HepG2 (cell line): Measurements from ENCODE around the gene SLAIN2. TPM values are rescaled to one million over a fixed set of nuclear protein-coding genes. Genes with fewer than 3 reads are reported as not detected.
A peak's percentile ranks its signal among the peaks of the same experiment; 100 is the strongest.

ENCODE experiments used
- ATAC-seq: fragments of 200-7000 bp; cut with Tn5 transposase; 3 replicates; pipeline ENCODE4 v1.9.1; 2020; ENCODE audit warnings: mild to moderate bottlenecking, moderate library complexity
- BruUV-seq: library from RNA; stranded (reverse); fragments of 400-500 nt; replicated peaks from 2 replicates; lab custom pipeline; 2021; lab: Mats Ljungman, UMichigan
- CTCF ChIA-PET: fragments of 300-600 bp; formaldehyde crosslinking; extraction: SDS; loops from one replicate; lab custom pipeline; 2021; ENCODE audit warnings: low total read pairs, inconsistent platforms, low intra/inter-chr PET ratio; lab: Yijun Ruan, JAX
- POLR2A ChIA-PET: fragments of 350-600 bp; sonication (Branson Sonifier 250); formaldehyde crosslinking; loops from one replicate; lab custom pipeline; 2020; ENCODE audit warnings: antibody characterized with exemption, inconsistent platforms; lab: Yijun Ruan, JAX
- DNase-seq: peaks from one replicate; pipeline ENCODE4 v3.0.0-alpha.2; 2015; ENCODE audit warnings: low spot score
- FAIRE-seq: peaks from 3 replicates; lab custom pipeline; 2011; peaks lifted over from hg19 to GRCh38; lab: Jason Lieb, UNC
- H2AFZ ChIP-seq: one replicate; pipeline ENCODE4 v1.6.1; 2011; ENCODE audit warnings: low read length, inconsistent platforms
- H3K27ac ChIP-seq: fragments of 300-600 bp; 3 replicates; pipeline ENCODE4 v1.8.0; 2011; ENCODE audit warnings: mixed run types, mild to moderate bottlenecking, mixed read lengths, low read length, inconsistent platforms; ENCODE audit not compliant: insufficient read depth; ENCODE audit errors: extremely low read length
- H3K27me3 ChIP-seq, 2 experiments: fragments of 200-600 bp in 1 of 2; 2 replicates in 1 of 2; 3 replicates in 1 of 2; pipeline versions ENCODE4 v1.6.0 to v1.8.0; 2011; ENCODE audit warnings: low read length in 2 of 2, mild to moderate bottlenecking in 2 of 2, moderate library complexity in 2 of 2, inconsistent platforms in 1 of 2; ENCODE audit not compliant: insufficient read depth in 2 of 2, control insufficient read depth in 1 of 2
- H3K36me3 ChIP-seq, 2 experiments: fragments of 200-600 bp in 1 of 2; replicated peaks in 1 of 2; 2 replicates in 1 of 2; 3 replicates in 1 of 2; pipeline versions ENCODE4 v1.5.1 to v1.8.0; 2011; ENCODE audit warnings: low read length in 2 of 2, inconsistent platforms in 1 of 2; ENCODE audit not compliant: insufficient read depth in 2 of 2, control insufficient read depth in 1 of 2
- H3K4me1 ChIP-seq: 2 replicates; pipeline ENCODE4 v1.5.1; 2012; ENCODE audit warnings: low read length, inconsistent platforms; ENCODE audit not compliant: insufficient read depth
- H3K4me2 ChIP-seq: 2 replicates; pipeline ENCODE4 v1.6.0; 2011; ENCODE audit warnings: low read depth, low read length, inconsistent platforms
- H3K4me3 ChIP-seq, 3 experiments: fragments of 200-600 bp in 1 of 3; sonication (generic), shearing (Covaris generic) in 1 of 3; replicated peaks in 1 of 3; 2 replicates each; pipeline ENCODE4 v1.5.1; 2011 to 2016; ENCODE audit warnings: low read length in 3 of 3, inconsistent platforms in 2 of 3, low read depth in 2 of 3, mild to moderate bottlenecking in 2 of 3, control low read depth in 1 of 3, mixed read lengths in 1 of 3; ENCODE audit not compliant: insufficient read depth in 1 of 3
- H3K79me2 ChIP-seq: one replicate; pipeline ENCODE4 v1.6.1; 2011; ENCODE audit warnings: low read length, inconsistent platforms; ENCODE audit not compliant: insufficient read depth
- H3K9ac ChIP-seq: 2 replicates; pipeline ENCODE4 v1.6.0; 2011; ENCODE audit warnings: mild to moderate bottlenecking, low read depth, low read length, inconsistent platforms; ENCODE audit not compliant: insufficient read depth
- H3K9me3 ChIP-seq: 2 replicates; pipeline ENCODE4 v1.5.1; 2012; ENCODE audit warnings: mild to moderate bottlenecking, low read length
- H4K20me1 ChIP-seq: 2 replicates; pipeline ENCODE4 v1.6.0; 2011; ENCODE audit warnings: inconsistent platforms, mild to moderate bottlenecking, low read length, moderate library complexity; ENCODE audit not compliant: insufficient read depth
- ATF7 ChIP-seq, 2 experiments: fragments of 450-650 bp in 1 of 2; sonication (generic) in 1 of 2; formaldehyde crosslinking in 1 of 2; IDR thresholded peaks; 2 replicates each; pipeline versions ENCODE4 v1.4.0 to v1.6.1; 2016 to 2020; ENCODE audit warnings: antibody characterized with exemption in 1 of 2, mild to moderate bottlenecking in 1 of 2, missing genetic modification reagents in 1 of 2
- HOXA5 ChIP-seq: sonication (generic); formaldehyde crosslinking; IDR thresholded peaks from 2 replicates; pipeline ENCODE4 v1.4.0; 2020; ENCODE audit warnings: missing genetic modification reagents
- MED8 ChIP-seq: sonication (generic); formaldehyde crosslinking; IDR thresholded peaks from 2 replicates; pipeline ENCODE4 v1.8.1; 2023; ENCODE audit warnings: mild to moderate bottlenecking, missing genetic modification reagents; ENCODE audit not compliant: insufficient replicate concordance
- NCOA1 ChIP-seq: sonication (generic); formaldehyde crosslinking; IDR thresholded peaks from 2 replicates; pipeline ENCODE4 v1.9.0; 2021; ENCODE audit warnings: missing genetic modification reagents
- NR1H2 ChIP-seq: sonication (generic); formaldehyde crosslinking; IDR thresholded peaks from 2 replicates; pipeline ENCODE4 v1.8.1; 2022; ENCODE audit warnings: low read depth, missing genetic modification reagents, borderline replicate concordance
- NR2F1 ChIP-seq, 2 experiments: fragments of 450-650 bp in 1 of 2; formaldehyde crosslinking in 1 of 2; IDR thresholded peaks; 2 replicates each; pipeline versions ENCODE4 v1.5.0 to v1.6.1; 2016 to 2020; ENCODE audit warnings: mild to moderate bottlenecking in 1 of 2, missing compliant biosample characterization in 1 of 2, missing genetic modification reagents in 1 of 2, moderate library complexity in 1 of 2
- NR2F6 ChIP-seq, 2 experiments: IDR thresholded peaks; 2 replicates each; pipeline ENCODE4 v1.6.1; 2016; ENCODE audit warnings: antibody characterized with exemption in 1 of 2, mild to moderate bottlenecking in 1 of 2
- POLR2AphosphoS5 ChIP-seq: IDR thresholded peaks from 2 replicates; pipeline ENCODE4 v1.6.1; 2012; ENCODE audit warnings: low read depth, low read length
- RFXANK ChIP-seq: IDR thresholded peaks from 2 replicates; pipeline ENCODE4 v1.6.1; 2016
- TEAD3 ChIP-seq: optimal IDR thresholded peaks from 2 replicates; pipeline ENCODE3; 2016; ENCODE audit warnings: borderline replicate concordance
- ZBTB3 ChIP-seq: sonication (generic); formaldehyde crosslinking; IDR thresholded peaks from 2 replicates; pipeline ENCODE4 v1.4.0; 2020; ENCODE audit warnings: low read depth, mild to moderate bottlenecking, moderate library complexity, missing genetic modification reagents, borderline replicate concordance
- ZNF337 ChIP-seq: sonication (generic); formaldehyde crosslinking; IDR thresholded peaks from 2 replicates; pipeline ENCODE4 v1.5.1; 2020; ENCODE audit warnings: missing genetic modification reagents, low read depth, mild to moderate bottlenecking, borderline replicate concordance
- WGBS: methylation state at CpG from one replicate; pipeline ENCODE4 v1.1.6; 2017; ENCODE audit warnings: low lambda C conversion rate; 5-methylcytosine and 5-hydroxymethylcytosine counted together
- in situ Hi-C: cut with HindIII; loops from 2 replicates; pipeline ENCODE4 v1.10.0; 2017; ENCODE audit warnings: low pct_unique_long_range_greater_than_20kb; ENCODE audit not compliant: extremely low pct_ligation_motif_present
- intact Hi-C: fragments of 100-400 bp; cut with micrococcal nuclease; formaldehyde crosslinking; loops from one replicate; pipeline ENCODE4 v1.10.0; 2022; ENCODE audit not compliant: unreplicated experiment
- polyA plus RNA-seq, 8 experiments: library from polyadenylated mRNA; depleted of rRNA in 3 of 8; stranded (reverse) in 7 of 8; unstranded in 1 of 8; fragments of >200 nt; fragmentation: Illumina TruSeq in 4 of 8; extraction: Trizol in 4 of 8; gene quantifications; 2 replicates each; pipeline versions ENCODE4 v1.2.1 to v1.2.3, GENCODE V29; 2011 to 2016; ENCODE audit warnings: low read depth in 4 of 8, missing spikeins in 1 of 8, mixed read lengths in 1 of 8; ENCODE audit not compliant: insufficient read depth in 1 of 8
- total RNA-seq, 5 experiments: library from RNA; depleted of rRNA; stranded (reverse); fragments of >200 nt; fragmentation: Illumina TruSeq; extraction: Trizol; gene quantifications; 2 replicates each; pipeline ENCODE4 v1.2.3, GENCODE V29; 2016; ENCODE audit warnings: low read depth in 1 of 5
- TF ChIP-seq, protein P1 (sequence below): sonication (generic); formaldehyde crosslinking; IDR thresholded peaks from 2 replicates; pipeline ENCODE4 v1.5.0; 2020; ENCODE audit warnings: mild to moderate bottlenecking, missing genetic modification reagents, borderline replicate concordance
- TF ChIP-seq, protein P2 (sequence below): IDR thresholded peaks from 2 replicates; pipeline ENCODE4 v1.6.1; 2012; ENCODE audit warnings: inconsistent platforms
- TF ChIP-seq, protein P3 (sequence below): sonication (generic); formaldehyde crosslinking; IDR thresholded peaks from 2 replicates; pipeline ENCODE4 v1.5.1; 2020; ENCODE audit warnings: mild to moderate bottlenecking, missing genetic modification reagents, moderate library complexity
- TF ChIP-seq, protein P4 (sequence below): sonication (generic); formaldehyde crosslinking; IDR thresholded peaks from 2 replicates; pipeline ENCODE4 v1.4.0; 2020; ENCODE audit warnings: mild to moderate bottlenecking, missing genetic modification reagents

SLAIN2 gene
- total and polyA plus RNA-seq, 2 of the 13 experiments (the other 11 are each of a cell fraction or from before 2014, with no cell fraction given), result 20.7 to 22.5 TPM

DNA sequence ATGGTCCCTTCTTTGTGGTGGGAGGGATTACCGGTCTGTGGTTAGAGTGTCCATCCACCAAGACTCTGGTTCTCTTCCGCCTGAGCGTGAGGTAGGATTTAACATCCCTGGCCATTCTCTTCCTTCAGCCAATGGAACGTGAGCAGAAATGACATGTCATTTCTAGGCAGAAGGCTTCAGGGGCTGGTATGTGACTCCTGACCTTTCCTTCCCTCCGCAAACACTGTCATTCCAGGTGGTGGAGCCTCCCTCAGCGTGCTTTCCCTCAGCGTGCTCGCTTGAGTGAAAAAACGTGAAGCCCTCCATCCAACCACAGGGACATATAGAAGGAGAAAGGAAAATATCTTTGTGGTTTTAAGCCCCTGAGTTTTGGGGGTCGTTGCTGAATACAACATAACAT, 107.8 kb downstream of the SLAIN2 start:
- H3K9me3 ChIP-seq, result no peaks in the 10 kb centered on the region
- 0 out of 2 replicates have a peak, but pooled peaks cover 10% of the 10 kb centered on the region for H3K4me1 ChIP-seq
- H2AFZ ChIP-seq, result no peak overlapping the region
- no peak overlapping the region for H3K4me2 ChIP-seq
- ATAC-seq, result peak; percentile 84
- no TSS peak for BruUV-seq
- H3K36me3 ChIP-seq, result no peaks in the 10 kb centered on the region
- in situ Hi-C loops (loop anchor here (10.0 kb wide), 1 partner anchor 96 kb away; no protein-coding TSS in a partner anchor), intact Hi-C loops (loop anchor here (10.0 kb wide), 1 partner anchor 516 kb away; no protein-coding TSS in a partner anchor)
- POLR2A ChIA-PET, result no interaction called here
- H3K4me3 ChIP-seq, result no peak overlapping the region
- CTCF ChIA-PET, result no interaction called here
- peak; percentile 11 for DNase-seq
- no peaks in the 10 kb centered on the region for H3K79me2 ChIP-seq
- no peaks in the 10 kb centered on the region for H3K27me3 ChIP-seq
- no peak overlapping the region for H3K9ac ChIP-seq
- 31% methylated on average over 10 of the region's 10 CpGs for WGBS
- H4K20me1 ChIP-seq, result no peaks in the 10 kb centered on the region
- H3K27ac ChIP-seq, result no peak overlapping the region
- no peak for FAIRE-seq
- peak in 1 of 2 experiments; percentile 81; a peak in 2 of 4 replicates for TF ChIP-seq NR2F1 (CRISPR knock-in tag; IDR thresholded peaks at IDR 0.05)
- TF ChIP-seq, protein P1, sequence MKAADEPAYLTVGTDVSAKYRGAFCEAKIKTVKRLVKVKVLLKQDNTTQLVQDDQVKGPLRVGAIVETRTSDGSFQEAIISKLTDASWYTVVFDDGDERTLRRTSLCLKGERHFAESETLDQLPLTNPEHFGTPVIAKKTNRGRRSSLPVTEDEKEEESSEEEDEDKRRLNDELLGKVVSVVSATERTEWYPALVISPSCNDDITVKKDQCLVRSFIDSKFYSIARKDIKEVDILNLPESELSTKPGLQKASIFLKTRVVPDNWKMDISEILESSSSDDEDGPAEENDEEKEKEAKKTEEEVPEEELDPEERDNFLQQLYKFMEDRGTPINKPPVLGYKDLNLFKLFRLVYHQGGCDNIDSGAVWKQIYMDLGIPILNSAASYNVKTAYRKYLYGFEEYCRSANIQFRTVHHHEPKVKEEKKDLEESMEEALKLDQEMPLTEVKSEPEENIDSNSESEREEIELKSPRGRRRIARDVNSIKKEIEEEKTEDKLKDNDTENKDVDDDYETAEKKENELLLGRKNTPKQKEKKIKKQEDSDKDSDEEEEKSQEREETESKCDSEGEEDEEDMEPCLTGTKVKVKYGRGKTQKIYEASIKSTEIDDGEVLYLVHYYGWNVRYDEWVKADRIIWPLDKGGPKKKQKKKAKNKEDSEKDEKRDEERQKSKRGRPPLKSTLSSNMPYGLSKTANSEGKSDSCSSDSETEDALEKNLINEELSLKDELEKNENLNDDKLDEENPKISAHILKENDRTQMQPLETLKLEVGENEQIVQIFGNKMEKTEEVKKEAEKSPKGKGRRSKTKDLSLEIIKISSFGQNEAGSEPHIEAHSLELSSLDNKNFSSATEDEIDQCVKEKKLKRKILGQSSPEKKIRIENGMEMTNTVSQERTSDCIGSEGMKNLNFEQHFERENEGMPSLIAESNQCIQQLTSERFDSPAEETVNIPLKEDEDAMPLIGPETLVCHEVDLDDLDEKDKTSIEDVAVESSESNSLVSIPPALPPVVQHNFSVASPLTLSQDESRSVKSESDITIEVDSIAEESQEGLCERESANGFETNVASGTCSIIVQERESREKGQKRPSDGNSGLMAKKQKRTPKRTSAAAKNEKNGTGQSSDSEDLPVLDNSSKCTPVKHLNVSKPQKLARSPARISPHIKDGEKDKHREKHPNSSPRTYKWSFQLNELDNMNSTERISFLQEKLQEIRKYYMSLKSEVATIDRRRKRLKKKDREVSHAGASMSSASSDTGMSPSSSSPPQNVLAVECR (CRISPR knock-in tag), result no peak
- TF ChIP-seq POLR2AphosphoS5, result no peak
- TF ChIP-seq NR1H2 (CRISPR knock-in tag), result no peak
- peak; percentile 50 for TF ChIP-seq TEAD3
- TF ChIP-seq, protein P2, sequence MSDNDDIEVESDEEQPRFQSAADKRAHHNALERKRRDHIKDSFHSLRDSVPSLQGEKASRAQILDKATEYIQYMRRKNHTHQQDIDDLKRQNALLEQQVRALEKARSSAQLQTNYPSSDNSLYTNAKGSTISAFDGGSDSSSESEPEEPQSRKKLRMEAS, result peak; percentile 20; the same call in 1 of the 2 replicates
- TF ChIP-seq, protein P3, sequence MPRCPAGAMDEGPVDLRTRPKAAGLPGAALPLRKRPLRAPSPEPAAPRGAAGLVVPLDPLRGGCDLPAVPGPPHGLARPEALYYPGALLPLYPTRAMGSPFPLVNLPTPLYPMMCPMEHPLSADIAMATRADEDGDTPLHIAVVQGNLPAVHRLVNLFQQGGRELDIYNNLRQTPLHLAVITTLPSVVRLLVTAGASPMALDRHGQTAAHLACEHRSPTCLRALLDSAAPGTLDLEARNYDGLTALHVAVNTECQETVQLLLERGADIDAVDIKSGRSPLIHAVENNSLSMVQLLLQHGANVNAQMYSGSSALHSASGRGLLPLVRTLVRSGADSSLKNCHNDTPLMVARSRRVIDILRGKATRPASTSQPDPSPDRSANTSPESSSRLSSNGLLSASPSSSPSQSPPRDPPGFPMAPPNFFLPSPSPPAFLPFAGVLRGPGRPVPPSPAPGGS (CRISPR knock-in tag), result no peak
- no peak for TF ChIP-seq MED8
- TF ChIP-seq ATF7 (IDR thresholded peaks at IDR 0.05), result no peak
- TF ChIP-seq ATF7 (CRISPR knock-in tag; IDR thresholded peaks at IDR 0.05), result no peak
- TF ChIP-seq, protein P4, sequence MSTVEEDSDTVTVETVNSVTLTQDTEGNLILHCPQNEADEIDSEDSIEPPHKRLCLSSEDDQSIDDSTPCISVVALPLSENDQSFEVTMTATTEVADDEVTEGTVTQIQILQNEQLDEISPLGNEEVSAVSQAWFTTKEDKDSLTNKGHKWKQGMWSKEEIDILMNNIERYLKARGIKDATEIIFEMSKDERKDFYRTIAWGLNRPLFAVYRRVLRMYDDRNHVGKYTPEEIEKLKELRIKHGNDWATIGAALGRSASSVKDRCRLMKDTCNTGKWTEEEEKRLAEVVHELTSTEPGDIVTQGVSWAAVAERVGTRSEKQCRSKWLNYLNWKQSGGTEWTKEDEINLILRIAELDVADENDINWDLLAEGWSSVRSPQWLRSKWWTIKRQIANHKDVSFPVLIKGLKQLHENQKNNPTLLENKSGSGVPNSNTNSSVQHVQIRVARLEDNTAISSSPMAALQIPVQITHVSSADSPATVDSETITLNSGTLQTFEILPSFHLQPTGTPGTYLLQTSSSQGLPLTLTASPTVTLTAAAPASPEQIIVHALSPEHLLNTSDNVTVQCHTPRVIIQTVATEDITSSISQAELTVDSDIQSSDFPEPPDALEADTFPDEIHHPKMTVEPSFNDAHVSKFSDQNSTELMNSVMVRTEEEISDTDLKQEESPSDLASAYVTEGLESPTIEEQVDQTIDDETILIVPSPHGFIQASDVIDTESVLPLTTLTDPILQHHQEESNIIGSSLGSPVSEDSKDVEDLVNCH (CRISPR knock-in tag), result no peak
- no peak for TF ChIP-seq RFXANK (CRISPR knock-in tag)
- no peak for TF ChIP-seq ZBTB3 (CRISPR knock-in tag)
- TF ChIP-seq NR2F6 (IDR thresholded peaks at IDR 0.05), result peak; percentile 42; the same call in 1 of the 2 replicates
- TF ChIP-seq NR2F6 (CRISPR knock-in tag; IDR thresholded peaks at IDR 0.05), result peak; percentile 61
- TF ChIP-seq HOXA5 (CRISPR knock-in tag), result no peak
- no peak for TF ChIP-seq ZNF337
- TF ChIP-seq NCOA1 (CRISPR knock-in tag), result no peak
